Measurements from ENCODE around the gene APOO. TPM values are rescaled to one million over a fixed set of nuclear protein-coding genes. Genes with fewer than 3 reads are reported as not detected.
A peak's percentile ranks its signal among the peaks of the same experiment; 100 is the strongest.

Gene APOO
- polyA plus RNA-seq, 1 donor (not counting 4 experiments of a cell fraction or from before 2014, with no cell fraction given) = 22.7 TPM

GRCh38 chrX:23908219-23909004, 674 bp upstream of the APOO start:
- H3K9me1 ChIP-seq (ENCODE audit: control insufficient read depth, extremely low read depth, insufficient read depth, low read length) = no peaks in the 10 kb centered on the region
- no peaks in the 10 kb centered on the region for H3K4me1 ChIP-seq (ENCODE audit: control insufficient read depth, extremely low read depth, insufficient read depth, low read length)
- FAIRE-seq (no peak), DNase-seq (ENCODE audit: low read depth, low spot score) (no peak)
- H3K9me3 ChIP-seq (ENCODE audit: control insufficient read depth, low read depth, low read length) = no peaks in the 10 kb centered on the region
- H2AFZ ChIP-seq (ENCODE audit: control insufficient read depth, low read length) = peak overlapping the region; percentile 50
- no peaks in the 10 kb centered on the region for H3K27me3 ChIP-seq (ENCODE audit: control insufficient read depth, extremely low read depth, insufficient read depth, low read length)
- no peaks in the 10 kb centered on the region for H3K36me3 ChIP-seq (ENCODE audit: control insufficient read depth in 2 of 2, extremely low read depth in 1 of 2, insufficient read depth in 2 of 2, low read length in 2 of 2)
- TF ChIP-seq CTCF (optimal IDR thresholded peaks at IDR 0.05 in 1 of 3, IDR thresholded peaks at IDR 0.05 in 1 of 3, conservative IDR thresholded peaks at IDR 0.05 in 1 of 3; ENCODE audit: extremely low read depth in 1 of 3, insufficient read depth in 2 of 3, low read length in 3 of 3) (peak in 2 of 3 experiments; percentile 7 to 26), EZH2 (IDR thresholded peaks at IDR 0.05; ENCODE audit: low read length) (no peak)
- H3K9ac ChIP-seq (ENCODE audit: control insufficient read depth, extremely low read depth, insufficient read depth, low read length) = peak overlapping the region; percentile 44
- peak overlapping the region; percentile 39 for H3K4me2 ChIP-seq (ENCODE audit: control insufficient read depth, extremely low read depth, insufficient read depth, low read depth, low read length)
- peak overlapping the region in 1 of 3 experiments; percentile 61 for H3K4me3 ChIP-seq (ENCODE audit: control insufficient read depth in 2 of 3, extremely low read depth in 1 of 3, insufficient read depth in 2 of 3, low read depth in 1 of 3, low read length in 3 of 3)
- peaks cover 6% of the 10 kb centered on the region for H3K79me2 ChIP-seq (ENCODE audit: control insufficient read depth, insufficient read depth, low read length)
- no peaks in the 10 kb centered on the region for H4K20me1 ChIP-seq (ENCODE audit: control insufficient read depth, extremely low read depth, insufficient read depth, low read length)
- dilution Hi-C loops (cut with MboI; ENCODE audit: extremely low pct_ligation_motif_present, low sequenced_read_pairs) = no loop called here
- peak overlapping the region; percentile 64 for H3K27ac ChIP-seq (ENCODE audit: control insufficient read depth, insufficient read depth, low read length)

- H4K20me1 ChIP-seq (ENCODE audit: control insufficient read depth, extremely low read depth, insufficient read depth, low read length) = no peaks in the 10 kb centered on the region
- no peaks in the 10 kb centered on the region for H3K27me3 ChIP-seq (ENCODE audit: control insufficient read depth, extremely low read depth, insufficient read depth, low read length)
- FAIRE-seq = no peak
- H3K4me1 ChIP-seq (ENCODE audit: control insufficient read depth, extremely low read depth, insufficient read depth, low read length) = peaks cover 3% of the 10 kb centered on the region
- peaks cover 6% of the 10 kb centered on the region for H3K79me2 ChIP-seq (ENCODE audit: control insufficient read depth, insufficient read depth, low read length)
- peak overlapping the region; percentile 61 for H3K27ac ChIP-seq (ENCODE audit: control insufficient read depth, insufficient read depth, low read length)
- peak overlapping the region; percentile 61 to 76 (median 65) for H3K4me3 ChIP-seq (ENCODE audit: control insufficient read depth in 2 of 3, extremely low read depth in 1 of 3, insufficient read depth in 2 of 3, low read depth in 1 of 3, low read length in 3 of 3)
- no peaks in the 10 kb centered on the region for H3K9me3 ChIP-seq (ENCODE audit: control insufficient read depth, low read depth, low read length)
- no peaks in the 10 kb centered on the region for H3K9me1 ChIP-seq (ENCODE audit: control insufficient read depth, extremely low read depth, insufficient read depth, low read length)
- no peak for TF ChIP-seq EZH2 (IDR thresholded peaks at IDR 0.05; ENCODE audit: low read length)
- TF ChIP-seq CTCF (optimal IDR thresholded peaks at IDR 0.05 in 1 of 3, IDR thresholded peaks at IDR 0.05 in 1 of 3, conservative IDR thresholded peaks at IDR 0.05 in 1 of 3; ENCODE audit: extremely low read depth in 1 of 3, insufficient read depth in 2 of 3, low read length in 3 of 3) = no peak
- H3K9ac ChIP-seq (ENCODE audit: control insufficient read depth, extremely low read depth, insufficient read depth, low read length) = peak overlapping the region; percentile 74
- H3K4me2 ChIP-seq (ENCODE audit: control insufficient read depth, extremely low read depth, insufficient read depth, low read depth, low read length) = peak overlapping the region; percentile 59
- H3K36me3 ChIP-seq (ENCODE audit: control insufficient read depth in 2 of 2, extremely low read depth in 1 of 2, insufficient read depth in 2 of 2, low read length in 2 of 2) = no peaks in the 10 kb centered on the region
- no peak for DNase-seq (ENCODE audit: low read depth, low spot score)
- dilution Hi-C loops (cut with MboI; ENCODE audit: extremely low pct_ligation_motif_present, low sequenced_read_pairs) = no loop called here
- peak overlapping the region; percentile 3 for H2AFZ ChIP-seq (ENCODE audit: control insufficient read depth, low read length)
Measured at GRCh38 chrX:23907111-23907497, 634 bp downstream of the APOO start.
